ENCODE data around the gene C3orf33. TPM values are rescaled to one million over a fixed set of nuclear protein-coding genes. Genes with fewer than 3 reads are reported as not detected.
A peak's percentile ranks its signal among the peaks of the same experiment; 100 is the strongest.

Gene C3orf33, protein sequence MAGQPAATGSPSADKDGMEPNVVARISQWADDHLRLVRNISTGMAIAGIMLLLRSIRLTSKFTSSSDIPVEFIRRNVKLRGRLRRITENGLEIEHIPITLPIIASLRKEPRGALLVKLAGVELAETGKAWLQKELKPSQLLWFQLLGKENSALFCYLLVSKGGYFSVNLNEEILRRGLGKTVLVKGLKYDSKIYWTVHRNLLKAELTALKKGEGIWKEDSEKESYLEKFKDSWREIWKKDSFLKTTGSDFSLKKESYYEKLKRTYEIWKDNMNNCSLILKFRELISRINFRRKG
- 2.5 TPM for polyA plus RNA-seq (2013, experiment 1 of 2)
- 2.8 TPM for polyA plus RNA-seq (2013, experiment 2 of 2)

DNA sequence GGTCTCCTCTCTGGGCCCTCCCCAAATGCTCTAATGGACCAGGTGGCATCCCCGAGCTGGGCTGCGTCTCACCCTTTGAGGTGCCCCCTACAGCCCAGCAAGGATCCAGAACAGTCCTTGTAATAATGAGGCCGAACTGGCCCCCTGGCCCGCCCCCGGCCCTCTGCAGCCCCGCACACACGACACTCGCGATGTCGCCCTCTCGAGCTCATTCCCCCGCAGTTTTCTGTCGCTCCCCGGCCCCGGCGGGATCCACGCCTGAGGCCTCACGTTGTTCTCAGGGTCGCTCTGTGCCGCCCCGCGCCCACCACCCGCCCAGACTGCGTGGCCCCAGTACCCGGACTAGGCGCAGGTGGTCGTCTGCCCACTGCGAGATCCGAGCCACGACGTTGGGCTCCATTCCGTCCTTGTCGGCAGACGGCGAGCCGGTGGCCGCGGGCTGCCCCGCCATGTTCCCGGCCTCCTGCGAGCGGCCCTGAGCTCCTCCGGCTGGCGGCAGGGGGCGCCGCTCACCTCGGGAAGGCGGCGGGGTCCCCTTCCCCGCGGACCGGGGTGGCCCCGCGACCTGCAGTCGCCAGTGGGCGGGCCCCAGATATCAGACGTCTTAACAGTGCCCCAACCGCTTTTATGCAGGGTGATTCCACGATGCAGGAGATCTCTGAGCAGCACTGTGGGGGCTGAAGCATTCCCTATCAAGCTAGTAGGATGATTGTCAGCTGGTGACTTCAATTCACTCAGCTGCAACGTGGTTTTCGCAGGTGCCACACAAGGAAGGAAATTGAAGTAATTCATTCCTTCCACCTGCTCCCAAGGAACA, at the start of gene C3orf33:
C3orf33 (minus strand) TSS at position 477 of the 817 bp plus-strand sequence; CDS start at position 451, 26 bp downstream.
- 3% methylated on average over 57 of the region's 61 CpGs for WGBS
- Histone ChIP-seq H3K27ac (ENCODE audit: low read length, poor library complexity, severe bottlenecking) (no peak within 1 kb of the TSS), H3K9me3 (ENCODE audit: control insufficient read depth, low read length) (no peaks in the 10 kb centered on the region), H2BK5ac (ENCODE audit: low read depth, low read length, poor library complexity, severe bottlenecking) (no peak within 1 kb of the TSS), H2BK120ac (ENCODE audit: low read depth, low read length) (peak within 1 kb of the TSS; percentile 89), H3K4ac (ENCODE audit: low read depth in 1 of 2, low read length in 2 of 2) (peak within 1 kb of the TSS; percentile 89 to 95), H3K79me1 (replicated peaks; ENCODE audit: low read length, poor library complexity, severe bottlenecking) (peaks cover 2% of the 10 kb centered on the region), H2AK5ac (ENCODE audit: low read length, severe bottlenecking) (peak within 1 kb of the TSS; percentile 26), H3K4me1 (ENCODE audit: control insufficient read depth, insufficient read depth, low read depth, low read length) (peaks cover 3% of the 10 kb centered on the region), H2BK12ac (ENCODE audit: low read length in 2 of 2) (peak within 1 kb of the TSS; percentile 51 to 98), H2BK15ac (ENCODE audit: low read depth, poor library complexity, severe bottlenecking) (peak within 1 kb of the TSS; percentile 94), H3K36me3 (ENCODE audit: control insufficient read depth in 1 of 2, insufficient read depth in 2 of 2, low read depth in 1 of 2, low read length in 2 of 2) (peaks cover 0 to 5% of the 10 kb centered on the region in 2 experiments), H3K4me2 (ENCODE audit: low read length, poor library complexity, severe bottlenecking) (peak within 1 kb of the TSS; percentile 97), H3K4me3 (ENCODE audit: insufficient read depth in 1 of 2, low read depth in 1 of 2, low read length in 2 of 2) (peak within 1 kb of the TSS; percentile 86 to 97), H3K27me3 (ENCODE audit: control insufficient read depth in 1 of 2, insufficient read depth in 1 of 2, low read length in 2 of 2) (no peaks in the 10 kb centered on the region), H3K23ac (ENCODE audit: low read length in 2 of 2) (no peak within 1 kb of the TSS), H2AFZ (ENCODE audit: low read depth, low read length) (peak within 1 kb of the TSS; percentile 30), H3K18ac (ENCODE audit: low read depth in 1 of 2, low read length in 2 of 2) (peak within 1 kb of the TSS; percentile 95 to 99), H4K8ac (ENCODE audit: low read length) (peak within 1 kb of the TSS; percentile 100), H4K91ac (ENCODE audit: low read length) (peak within 1 kb of the TSS; percentile 98), H3K14ac (ENCODE audit: low read length in 2 of 2) (peak within 1 kb of the TSS in 1 of 2 experiments; percentile 84), H3K9ac (ENCODE audit: low read length) (peak within 1 kb of the TSS; percentile 94)
- peak; percentile 70 for DNase-seq

DNA sequence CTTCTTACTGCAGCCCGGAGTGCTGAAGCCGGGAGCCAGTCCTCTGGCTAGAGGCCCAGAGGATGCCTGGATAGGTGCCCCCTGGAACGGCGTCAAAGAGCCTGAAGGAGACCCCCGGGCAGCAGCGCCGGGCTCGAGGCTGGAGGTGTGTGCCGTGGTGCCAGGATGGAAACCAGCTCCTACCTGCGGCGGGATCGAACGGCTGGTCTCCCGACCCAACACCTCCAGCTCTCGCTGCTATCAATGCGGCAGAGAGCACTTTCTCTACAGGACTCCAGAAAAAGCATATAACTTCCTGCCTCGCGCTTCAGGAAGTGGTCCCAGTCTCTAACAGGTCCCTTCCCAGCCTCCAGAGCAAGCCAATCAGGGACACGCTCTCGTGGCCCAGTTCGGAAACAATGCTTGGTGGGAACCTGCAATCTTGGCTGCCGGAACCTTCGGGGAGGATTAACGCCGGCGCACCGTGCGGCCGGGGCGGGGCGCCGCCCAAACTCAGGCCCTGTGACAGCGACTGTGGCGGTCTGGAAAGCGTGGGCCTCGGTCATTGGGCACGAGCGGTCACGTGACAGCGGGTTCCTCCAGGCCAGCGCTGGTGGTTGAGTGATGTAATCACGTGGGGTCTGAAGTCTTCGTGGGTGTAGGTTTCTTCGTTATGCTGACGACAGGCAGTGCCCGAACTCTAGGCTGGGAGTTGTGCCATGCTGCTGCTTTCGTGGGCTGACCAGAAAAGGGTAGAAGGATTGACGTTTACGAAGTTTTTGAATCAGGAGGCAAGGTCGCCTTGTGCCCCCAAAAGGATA, 48.3 kb upstream of the C3orf33 start, which contains the start of gene SLC33A1:
SLC33A1 (minus strand) TSS at position 287 of the 800 bp plus-strand sequence. CDS start 430 bp downstream, outside the sequence.
- Histone ChIP-seq H2BK15ac (ENCODE audit: low read depth, poor library complexity, severe bottlenecking) (no peak within 1 kb of the TSS), H3K9me3 (ENCODE audit: control insufficient read depth, low read length) (no peaks in the 10 kb centered on the region), H4K8ac (ENCODE audit: low read length) (peak within 1 kb of the TSS; percentile 99), H2AFZ (ENCODE audit: low read depth, low read length) (peak within 1 kb of the TSS; percentile 96), H2BK5ac (ENCODE audit: low read depth, low read length, poor library complexity, severe bottlenecking) (peak within 1 kb of the TSS; percentile 61), H2AK5ac (ENCODE audit: low read length, severe bottlenecking) (peak within 1 kb of the TSS; percentile 54), H4K91ac (ENCODE audit: low read length) (peak within 1 kb of the TSS; percentile 85), H3K18ac (ENCODE audit: low read depth in 1 of 2, low read length in 2 of 2) (peak within 1 kb of the TSS; percentile 96 to 98), H3K27ac (ENCODE audit: low read length, poor library complexity, severe bottlenecking) (peak within 1 kb of the TSS; percentile 81), H2BK12ac (ENCODE audit: low read length in 2 of 2) (peak within 1 kb of the TSS in 1 of 2 experiments; percentile 54), H3K14ac (ENCODE audit: low read length in 2 of 2) (peak within 1 kb of the TSS in 1 of 2 experiments; percentile 93), H3K79me1 (replicated peaks; ENCODE audit: low read length, poor library complexity, severe bottlenecking) (peaks cover 8% of the 10 kb centered on the region), H3K4me2 (ENCODE audit: low read length, poor library complexity, severe bottlenecking) (peak within 1 kb of the TSS; percentile 97), H3K4ac (ENCODE audit: low read depth in 1 of 2, low read length in 2 of 2) (peak within 1 kb of the TSS; percentile 88 to 91), H3K36me3 (ENCODE audit: control insufficient read depth in 1 of 2, insufficient read depth in 2 of 2, low read depth in 1 of 2, low read length in 2 of 2) (peaks cover 0 to 11% of the 10 kb centered on the region in 2 experiments), H2BK120ac (ENCODE audit: low read depth, low read length) (peak within 1 kb of the TSS; percentile 61), H3K23ac (ENCODE audit: low read length in 2 of 2) (peak within 1 kb of the TSS; percentile 41 to 83), H3K4me3 (ENCODE audit: insufficient read depth in 1 of 2, low read depth in 1 of 2, low read length in 2 of 2) (peak within 1 kb of the TSS; percentile 93 to 98), H3K27me3 (ENCODE audit: control insufficient read depth in 1 of 2, insufficient read depth in 1 of 2, low read length in 2 of 2) (no peaks in the 10 kb centered on the region), H3K4me1 (ENCODE audit: control insufficient read depth, insufficient read depth, low read depth, low read length) (peaks cover 8% of the 10 kb centered on the region), H3K9ac (ENCODE audit: low read length) (peak within 1 kb of the TSS; percentile 98)
- WGBS, result 3% methylated on average over 50 of the region's 50 CpGs
- peak; percentile 99 for DNase-seq

DNA sequence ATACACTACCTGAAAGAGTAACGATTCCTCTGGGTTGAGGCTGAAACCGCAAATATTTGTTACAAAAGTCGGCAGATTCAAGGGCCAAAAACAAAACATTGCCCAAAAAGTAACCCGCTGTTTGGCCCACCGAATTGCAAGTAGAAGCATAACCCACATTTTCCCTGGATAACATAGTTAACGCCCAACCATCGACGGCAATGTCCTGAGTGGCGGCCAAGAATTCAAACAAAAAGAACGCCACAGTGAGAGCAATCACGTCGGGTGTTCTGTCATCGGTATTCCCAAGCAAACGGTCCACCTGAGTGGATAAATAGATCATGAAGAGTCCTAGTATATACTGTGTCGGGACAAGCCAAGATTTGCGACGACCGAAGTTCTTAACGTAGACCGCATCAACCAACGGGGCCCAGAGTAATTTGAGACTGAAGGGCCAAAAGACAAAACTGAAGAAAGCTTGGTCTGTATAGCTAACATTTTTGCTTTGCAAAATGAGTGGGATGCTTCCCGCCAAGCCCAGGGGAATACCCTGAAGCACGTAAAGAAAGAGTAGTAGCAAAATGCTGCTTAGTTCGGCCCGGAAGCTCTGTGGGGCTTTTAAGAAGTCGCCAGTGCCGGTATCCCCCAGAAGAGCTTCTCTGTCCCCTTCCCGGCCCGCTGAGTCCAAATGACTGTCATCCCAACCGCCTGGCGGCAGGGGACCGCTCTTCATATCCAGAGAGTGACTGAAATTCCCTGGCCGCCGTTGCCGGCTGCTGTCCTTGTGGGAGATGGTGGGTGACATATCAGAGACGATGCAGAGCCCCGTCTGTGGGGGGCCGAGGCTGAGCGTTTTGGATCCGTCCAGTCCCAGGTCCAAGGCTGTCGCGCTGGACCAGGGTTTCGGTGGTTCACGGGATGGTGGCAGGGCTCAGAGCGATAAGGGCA, 47.4 kb upstream of the C3orf33 start:
- H3K18ac ChIP-seq (ENCODE audit: low read depth in 1 of 2, low read length in 2 of 2), result peak overlapping the region; percentile 72 to 98
- peak overlapping the region; percentile 85 for H4K91ac ChIP-seq (ENCODE audit: low read length)
- H3K4ac ChIP-seq (ENCODE audit: low read depth in 1 of 2, low read length in 2 of 2), result peak overlapping the region; percentile 88 to 91
- peak overlapping the region; percentile 94 for H3K9ac ChIP-seq (ENCODE audit: low read length)
- peak overlapping the region; percentile 96 for H2AFZ ChIP-seq (ENCODE audit: low read depth, low read length)
- no peak overlapping the region for H2BK15ac ChIP-seq (ENCODE audit: low read depth, poor library complexity, severe bottlenecking)
- H2AK5ac ChIP-seq (ENCODE audit: low read length, severe bottlenecking), result peak overlapping the region; percentile 54
- H3K27ac ChIP-seq (ENCODE audit: low read length, poor library complexity, severe bottlenecking), result peak overlapping the region; percentile 81
- H3K4me3 ChIP-seq (ENCODE audit: insufficient read depth in 1 of 2, low read depth in 1 of 2, low read length in 2 of 2), result peak overlapping the region; percentile 93 to 98
- no peak overlapping the region for H2BK12ac ChIP-seq (ENCODE audit: low read length in 2 of 2)
- no peaks in the 10 kb centered on the region for H3K27me3 ChIP-seq (ENCODE audit: control insufficient read depth in 1 of 2, insufficient read depth in 1 of 2, low read length in 2 of 2)
- H2BK5ac ChIP-seq (ENCODE audit: low read depth, low read length, poor library complexity, severe bottlenecking), result peak overlapping the region; percentile 61
- peak overlapping the region; percentile 14 to 41 for H3K23ac ChIP-seq (ENCODE audit: low read length in 2 of 2)
- WGBS, result under 1% methylated on average over 45 of the region's 45 CpGs
- peak overlapping the region; percentile 97 for H3K4me2 ChIP-seq (ENCODE audit: low read length, poor library complexity, severe bottlenecking)
- peak overlapping the region; percentile 95 for H4K8ac ChIP-seq (ENCODE audit: low read length)
- no peak for DNase-seq
- H3K14ac ChIP-seq (ENCODE audit: low read length in 2 of 2), result no peak overlapping the region
- H3K79me1 ChIP-seq (replicated peaks; ENCODE audit: low read length, poor library complexity, severe bottlenecking), result peaks cover 8% of the 10 kb centered on the region
- no peaks in the 10 kb centered on the region for H3K9me3 ChIP-seq (ENCODE audit: control insufficient read depth, low read length)
- H3K36me3 ChIP-seq (ENCODE audit: control insufficient read depth in 1 of 2, insufficient read depth in 2 of 2, low read depth in 1 of 2, low read length in 2 of 2), result peaks cover 0 to 11% of the 10 kb centered on the region in 2 experiments
- peaks cover 8% of the 10 kb centered on the region for H3K4me1 ChIP-seq (ENCODE audit: control insufficient read depth, insufficient read depth, low read depth, low read length)
- H2BK120ac ChIP-seq (ENCODE audit: low read depth, low read length), result no peak overlapping the region

Measured in mesenchymal stem cell (in vitro differentiated cells and primary cell).